Measurements from ENCODE around the gene FDXR.
"Not testable (repeated sequence)": the region's sequence is repeated elsewhere in the genome, so short reads cannot be mapped to it uniquely, and the experiment has no call there.

The FDXR gene

GRCh38 chr17:74870512-74870911, 2.3 kb downstream of the FDXR start:
- H3K9me3 Mint-ChIP-seq: no peaks in the 10 kb centered on the region
- H3K4me1 Mint-ChIP-seq (ENCODE audit: low read depth): peaks cover 36% of the 10 kb centered on the region
- H3K36me3 Mint-ChIP-seq (ENCODE audit: low read depth): peaks cover 15% of the 10 kb centered on the region
- peak overlapping the region; percentile 37 for H3K4me3 Mint-ChIP-seq
- no peak overlapping the region for H3K27ac Mint-ChIP-seq
- no peaks in the 10 kb centered on the region for H3K27me3 Mint-ChIP-seq (ENCODE audit: low read depth)

DNA sequence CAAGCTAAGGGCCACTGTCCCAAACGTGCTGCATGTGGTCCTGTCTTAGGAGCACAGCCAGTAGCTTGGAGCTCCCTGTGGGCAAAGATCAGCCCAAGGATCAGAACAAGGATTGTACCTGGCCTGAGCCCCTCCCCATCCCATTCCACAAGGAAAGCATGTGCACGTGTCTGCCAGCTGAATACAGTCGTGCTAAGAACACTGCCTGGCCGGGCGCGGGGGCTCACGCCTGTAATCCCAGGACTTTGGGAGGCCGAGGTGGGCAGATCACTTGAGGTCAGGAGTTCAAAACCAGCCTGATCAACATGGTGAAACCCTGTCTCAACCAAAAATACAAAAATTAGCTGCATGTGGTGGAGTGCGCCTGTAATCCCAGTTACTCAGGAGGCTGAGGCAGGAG, 2.8 kb downstream of the FDXR start:
- H3K9me3 Mint-ChIP-seq; H3K4me3 Mint-ChIP-seq; H3K27me3 Mint-ChIP-seq (ENCODE audit: low read depth); H3K27ac Mint-ChIP-seq: not testable (repeated sequence)
- peaks cover 33% of the 10 kb centered on the region for H3K4me1 Mint-ChIP-seq (ENCODE audit: low read depth)
- peaks cover 17% of the 10 kb centered on the region for H3K36me3 Mint-ChIP-seq (ENCODE audit: low read depth)

- peaks cover 21% of the 10 kb centered on the region for H3K36me3 Mint-ChIP-seq (ENCODE audit: low read depth)
- H3K27me3 Mint-ChIP-seq (ENCODE audit: low read depth): no peaks in the 10 kb centered on the region
- peaks cover 33% of the 10 kb centered on the region for H3K4me1 Mint-ChIP-seq (ENCODE audit: low read depth)
- H3K4me3 Mint-ChIP-seq: no peak overlapping the region
- no peak overlapping the region for H3K27ac Mint-ChIP-seq
- no peaks in the 10 kb centered on the region for H3K9me3 Mint-ChIP-seq
These were observed 3.9 kb downstream of the FDXR start for GRCh38 chr17:74868908-74869255.

DNA sequence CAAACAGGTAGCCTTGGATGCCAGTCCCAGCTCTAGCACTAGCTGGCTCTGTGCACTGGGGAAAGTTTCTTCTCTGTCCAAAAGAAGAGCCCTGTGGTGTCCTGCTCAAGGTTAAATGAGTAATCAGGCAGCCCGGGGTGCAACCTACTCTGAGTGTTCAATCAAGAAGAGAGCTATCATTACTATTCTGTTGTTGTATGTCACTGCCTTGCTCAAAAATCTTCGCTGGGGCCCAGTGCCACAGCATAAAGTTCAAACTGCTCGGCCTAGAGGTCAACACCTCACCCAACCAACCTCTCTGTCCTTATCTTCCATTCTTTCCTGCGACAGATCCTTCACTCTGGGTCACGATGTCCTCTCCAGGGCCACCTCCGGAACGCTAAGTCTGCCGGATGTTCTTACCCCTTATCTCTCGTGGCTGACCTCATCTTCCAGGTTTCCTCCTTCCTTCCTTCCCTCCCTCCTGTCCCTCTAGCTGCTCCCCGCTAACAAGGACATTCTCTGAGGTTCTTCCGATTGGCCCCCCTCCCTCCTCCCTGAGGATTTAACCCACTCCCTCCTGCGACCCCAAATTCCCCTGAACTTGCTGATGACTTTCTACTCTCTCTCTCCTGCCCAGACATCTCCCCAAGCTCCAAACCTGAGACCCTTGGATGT, 4.4 kb downstream of the FDXR start:
- Mint-ChIP-seq H3K27me3 (ENCODE audit: low read depth) (no peaks in the 10 kb centered on the region), H3K36me3 (ENCODE audit: low read depth) (peaks cover 24% of the 10 kb centered on the region), H3K9me3 (no peaks in the 10 kb centered on the region), H3K27ac (no peak overlapping the region), H3K4me3 (no peak overlapping the region), H3K4me1 (ENCODE audit: low read depth) (peaks cover 30% of the 10 kb centered on the region)

GRCh38 chr17:74866198-74866835, 6.5 kb downstream of the FDXR start:
- Mint-ChIP-seq H3K4me3 (no peak overlapping the region), H3K27ac (no peak overlapping the region), H3K27me3 (ENCODE audit: low read depth) (peaks cover 8% of the 10 kb centered on the region)

GRCh38 chr17:74865504-74866197, 7.1 kb downstream of the FDXR start:
- Mint-ChIP-seq H3K4me3 (no peak overlapping the region), H3K36me3 (ENCODE audit: low read depth) (peaks cover 23% of the 10 kb centered on the region), H3K4me1 (ENCODE audit: low read depth) (peaks cover 17% of the 10 kb centered on the region), H3K27me3 (ENCODE audit: low read depth) (peaks cover 10% of the 10 kb centered on the region), H3K9me3 (no peaks in the 10 kb centered on the region), H3K27ac (no peak overlapping the region)

More at GRCh38 chr17:74866198-74866835, 6.5 kb downstream of the FDXR start:
- Mint-ChIP-seq H3K36me3 (ENCODE audit: low read depth) (peaks cover 25% of the 10 kb centered on the region), H3K9me3 (no peaks in the 10 kb centered on the region), H3K4me1 (ENCODE audit: low read depth) (peaks cover 19% of the 10 kb centered on the region)

DNA sequence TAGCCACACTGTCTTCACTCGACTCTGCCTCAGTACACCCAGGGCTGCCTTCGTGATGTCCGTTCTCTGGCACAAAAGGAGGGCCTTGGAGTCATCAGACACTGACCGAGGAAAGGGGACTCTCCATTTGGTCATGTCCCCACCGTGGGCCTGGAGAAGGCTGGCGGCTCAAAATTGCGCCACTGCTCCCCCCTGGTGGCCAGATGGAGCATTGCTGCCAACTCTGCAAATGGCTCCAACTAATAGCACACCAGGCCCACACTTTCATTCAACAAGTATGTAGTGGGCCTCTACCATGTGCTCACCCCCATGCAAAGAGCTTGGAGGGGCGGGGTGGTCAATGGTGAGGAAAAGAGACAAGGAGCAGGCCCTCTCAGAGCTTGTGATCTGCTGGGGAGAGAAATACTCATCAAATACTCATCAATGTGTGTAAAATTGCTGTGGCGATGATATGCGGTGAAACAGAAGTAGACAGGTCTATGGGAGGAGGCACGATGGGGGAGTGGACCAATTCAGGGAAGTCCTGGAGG, 7.9 kb downstream of the FDXR start:
- Mint-ChIP-seq H3K36me3 (ENCODE audit: low read depth) (peaks cover 23% of the 10 kb centered on the region), H3K27me3 (ENCODE audit: low read depth) (peaks cover 17% of the 10 kb centered on the region), H3K4me1 (ENCODE audit: low read depth) (peaks cover 20% of the 10 kb centered on the region), H3K9me3 (no peaks in the 10 kb centered on the region), H3K27ac (peak overlapping the region; percentile 26), H3K4me3 (no peak overlapping the region)

- Mint-ChIP-seq H3K4me1 (ENCODE audit: low read depth) (peaks cover 15% of the 10 kb centered on the region), H3K27ac (no peak overlapping the region), H3K27me3 (ENCODE audit: low read depth) (peaks cover 20% of the 10 kb centered on the region), H3K36me3 (ENCODE audit: low read depth) (peaks cover 19% of the 10 kb centered on the region), H3K9me3 (no peaks in the 10 kb centered on the region), H3K4me3 (no peak overlapping the region)
These were observed 8.4 kb downstream of the FDXR start for GRCh38 chr17:74864297-74864865.

DNA sequence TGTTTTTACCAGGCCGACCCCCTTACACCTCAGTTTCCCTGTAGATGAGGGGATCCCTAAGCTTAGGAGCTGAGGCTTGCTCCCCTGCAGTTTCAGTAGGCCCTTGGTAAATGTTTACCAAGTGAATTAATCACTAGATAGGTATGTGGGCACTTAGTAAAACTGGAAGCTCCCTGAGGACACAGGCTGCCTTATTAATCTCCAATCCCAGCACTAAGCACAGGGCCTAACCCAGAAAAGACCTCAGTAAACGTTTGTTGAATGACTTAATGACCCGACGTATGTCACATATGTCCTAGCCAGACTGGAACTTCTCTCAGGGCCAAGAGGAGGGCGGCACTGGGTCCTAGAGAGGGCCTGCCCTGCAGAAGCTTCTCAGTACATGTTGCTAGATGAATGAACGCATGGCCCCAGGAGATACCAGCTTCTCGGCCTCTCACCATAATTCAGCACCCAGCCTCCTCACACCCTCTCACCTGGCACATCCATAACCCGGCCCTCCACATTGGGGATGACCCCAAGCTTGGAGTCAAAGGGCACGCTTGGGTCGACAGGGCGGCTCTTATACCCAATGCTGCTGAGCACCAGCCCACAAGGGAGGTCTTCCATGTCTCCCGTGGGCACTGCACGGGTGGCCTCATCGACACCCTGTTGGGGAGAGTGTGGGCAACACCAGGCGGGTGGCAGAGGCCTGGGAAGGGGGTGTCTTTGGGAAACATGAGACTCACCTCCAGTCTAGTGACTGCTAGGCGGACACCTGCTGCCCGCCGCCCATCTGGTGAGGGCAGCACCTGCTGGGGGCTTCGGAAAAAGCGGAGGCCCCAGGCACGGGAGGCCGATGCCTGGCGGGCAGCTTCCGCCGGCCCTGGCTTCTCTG, 9.1 kb downstream of the FDXR start:
- Mint-ChIP-seq H3K4me1 (ENCODE audit: low read depth) (peaks cover 14% of the 10 kb centered on the region), H3K36me3 (ENCODE audit: low read depth) (peaks cover 19% of the 10 kb centered on the region), H3K27ac (no peak overlapping the region), H3K27me3 (ENCODE audit: low read depth) (peaks cover 28% of the 10 kb centered on the region), H3K9me3 (no peaks in the 10 kb centered on the region), H3K4me3 (no peak overlapping the region)

DNA sequence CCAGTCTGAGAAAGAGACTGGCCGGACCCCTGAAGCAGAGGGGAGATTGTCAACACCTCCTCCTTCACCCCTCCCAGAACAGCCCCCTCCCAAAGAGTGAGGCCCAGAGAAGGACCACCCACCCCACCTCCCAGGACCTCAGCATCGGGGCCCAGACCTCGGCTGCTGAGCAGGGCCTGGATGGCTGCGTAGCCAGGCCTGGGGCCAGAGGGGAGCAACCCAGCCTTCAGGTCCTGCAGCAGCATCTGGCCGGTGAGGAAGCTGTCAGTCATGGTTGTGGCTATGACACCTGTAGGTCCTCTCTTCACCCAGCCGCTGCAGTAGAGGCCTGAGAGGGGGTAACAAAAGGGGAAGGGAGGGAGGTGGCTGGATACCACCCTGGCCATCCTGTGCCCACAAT, 9.9 kb downstream of the FDXR start:
- Mint-ChIP-seq H3K27me3 (ENCODE audit: low read depth) (peaks cover 33% of the 10 kb centered on the region), H3K36me3 (ENCODE audit: low read depth) (peaks cover 19% of the 10 kb centered on the region), H3K27ac (no peak overlapping the region), H3K4me3 (no peak overlapping the region), H3K9me3 (no peaks in the 10 kb centered on the region), H3K4me1 (ENCODE audit: low read depth) (peaks cover 10% of the 10 kb centered on the region)

DNA sequence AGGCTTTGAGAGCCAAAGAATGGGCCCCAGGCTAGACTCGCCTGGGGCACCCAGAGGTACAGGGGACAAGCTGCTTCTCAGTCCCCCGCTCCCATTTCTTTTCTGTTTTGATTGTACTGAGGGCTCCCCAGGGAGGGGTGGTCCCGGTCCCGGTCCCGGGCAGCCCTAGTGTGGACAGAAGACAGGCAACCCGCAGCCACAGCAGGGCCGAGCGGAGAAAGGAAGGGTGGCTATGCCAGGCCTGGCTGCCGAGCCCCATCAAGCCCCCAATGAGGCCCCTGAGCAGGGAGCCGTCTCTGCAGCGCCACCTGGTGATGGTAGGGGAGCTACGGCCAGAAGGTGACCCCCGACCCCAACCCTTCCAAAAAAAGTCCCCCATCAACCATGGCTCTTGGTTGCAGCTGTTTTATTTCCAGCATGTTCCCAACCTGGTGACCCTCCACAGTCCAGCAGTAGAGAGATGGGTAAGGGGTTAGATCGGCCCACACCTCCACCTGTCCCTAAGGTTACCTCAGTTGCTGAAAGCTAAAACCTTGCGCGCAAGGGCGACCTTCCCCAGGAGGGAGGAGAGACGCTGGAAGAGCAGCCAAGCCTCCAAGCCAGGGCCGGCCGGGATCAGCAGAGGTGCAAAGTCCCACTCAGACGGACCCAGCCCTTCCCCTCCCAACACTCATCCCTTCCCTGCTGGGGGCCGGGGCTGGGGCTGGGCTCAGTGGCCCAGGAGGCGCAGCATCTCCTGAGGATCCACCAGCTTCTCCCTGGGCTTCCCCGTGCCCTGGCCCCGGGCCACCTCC, 10.5 kb downstream of the FDXR start:
- H3K4me3 Mint-ChIP-seq: no peak overlapping the region
- H3K4me1 Mint-ChIP-seq (ENCODE audit: low read depth): peaks cover 10% of the 10 kb centered on the region
- peaks cover 39% of the 10 kb centered on the region for H3K27me3 Mint-ChIP-seq (ENCODE audit: low read depth)
- no peaks in the 10 kb centered on the region for H3K9me3 Mint-ChIP-seq
- peaks cover 17% of the 10 kb centered on the region for H3K36me3 Mint-ChIP-seq (ENCODE audit: low read depth)
- H3K27ac Mint-ChIP-seq: no peak overlapping the region

GRCh38 chr17:74861662-74862107, 11.1 kb downstream of the FDXR start:
- no peak overlapping the region for H3K27ac Mint-ChIP-seq
- no peak overlapping the region for H3K4me3 Mint-ChIP-seq
- peaks cover 17% of the 10 kb centered on the region for H3K36me3 Mint-ChIP-seq (ENCODE audit: low read depth)
- H3K9me3 Mint-ChIP-seq: no peaks in the 10 kb centered on the region
- peaks cover 10% of the 10 kb centered on the region for H3K4me1 Mint-ChIP-seq (ENCODE audit: low read depth)
- peaks cover 45% of the 10 kb centered on the region for H3K27me3 Mint-ChIP-seq (ENCODE audit: low read depth)

DNA sequence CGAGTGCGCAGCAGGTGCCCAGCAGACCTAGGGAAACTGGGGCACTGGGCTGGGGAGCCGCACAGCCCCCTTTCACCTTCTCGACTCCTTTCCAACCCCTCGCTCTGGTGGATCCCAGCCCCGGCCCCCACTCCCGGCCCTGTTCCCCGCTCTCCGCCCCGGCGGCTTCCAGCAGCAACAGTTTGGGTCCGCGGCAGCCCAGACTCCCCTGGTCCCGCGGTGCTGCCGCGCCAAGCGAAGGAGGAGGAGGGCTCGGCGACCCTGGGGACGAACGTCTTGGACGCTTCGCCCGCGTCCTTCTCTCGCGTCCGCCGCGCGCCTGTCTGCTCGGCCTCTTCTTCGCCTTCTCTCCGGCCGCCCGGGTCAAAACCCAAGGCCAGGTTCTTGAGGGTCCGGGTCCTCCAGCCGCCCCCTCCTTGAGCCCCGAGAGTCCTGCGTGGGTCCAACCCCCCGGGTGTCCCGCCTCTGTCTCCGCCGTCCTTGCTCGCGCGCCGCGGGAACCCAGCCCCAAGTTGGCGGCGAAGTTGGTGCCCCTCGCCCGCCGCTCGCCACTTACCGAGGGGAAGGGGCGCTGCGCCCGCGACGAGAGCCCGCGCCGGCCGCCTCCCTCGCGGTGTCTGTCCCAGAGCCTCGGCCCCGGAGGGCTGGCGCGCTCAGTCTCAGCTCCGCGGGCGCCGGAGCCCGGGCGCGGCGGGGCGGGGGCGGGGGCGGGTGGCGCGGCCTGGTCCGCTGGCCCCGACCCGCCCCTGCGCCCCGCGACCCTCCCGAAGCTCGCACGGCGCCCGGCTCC, 11.7 kb downstream of the FDXR start:
- Mint-ChIP-seq H3K27ac (no peak overlapping the region), H3K9me3 (no peaks in the 10 kb centered on the region), H3K36me3 (ENCODE audit: low read depth) (peaks cover 17% of the 10 kb centered on the region), H3K4me1 (ENCODE audit: low read depth) (peaks cover 10% of the 10 kb centered on the region), H3K4me3 (no peak overlapping the region), H3K27me3 (ENCODE audit: low read depth) (peaks cover 52% of the 10 kb centered on the region)
